ENCODE measurements around the gene DHX58. TPM values are rescaled to one million over a fixed set of nuclear protein-coding genes. Genes with fewer than 3 reads are reported as not detected.

Gene DHX58
- total RNA-seq, 2 experiments from 2014 or later: 10.3 to 19.4 TPM

GRCh38 chr17:42120770-42121769, 8.6 kb upstream of the DHX58 start, which contains the start of gene KAT2A:
Gene KAT2A, minus strand, starts transcription at chr17:42121367. Its CDS starts 63 bp downstream, at chr17:42121304.
- no peaks in the 10 kb centered on the region for H3K9me2 ChIP-seq (ENCODE audit: insufficient read depth, low read length)
- H3K27ac ChIP-seq (ENCODE audit: low read depth, low read length, poor library complexity, severe bottlenecking): peak within 1 kb of the TSS; percentile 46
- no peaks in the 10 kb centered on the region for H4K20me1 ChIP-seq (ENCODE audit: insufficient read depth, low read length)
- H3K4me1 ChIP-seq (ENCODE audit: insufficient read depth, low read length, poor library complexity, severe bottlenecking): peaks cover 44% of the 10 kb centered on the region
- POLR2A ChIA-PET: interaction anchor here (0.6 to 1.9 kb wide), 13 partner anchors 9 to 267 kb away, joined by 3 to 12 read pairs (median 4); partner anchors contain the start of genes NKIRAS2 and STAT3
- peak; percentile 87 for DNase-seq (ENCODE audit: low spot score)
- BruUV-seq (replicated peaks): no TSS peak
- H3K4me2 ChIP-seq (ENCODE audit: low read length): peak within 1 kb of the TSS; percentile 86
- H3K9me3 ChIP-seq (ENCODE audit: low read length): no peaks in the 10 kb centered on the region
- TF ChIP-seq EZH2phosphoT487 (IDR thresholded peaks at IDR 0.05; ENCODE audit: borderline replicate concordance, low read depth, low read length): no peak
- TF ChIP-seq, protein P1, sequence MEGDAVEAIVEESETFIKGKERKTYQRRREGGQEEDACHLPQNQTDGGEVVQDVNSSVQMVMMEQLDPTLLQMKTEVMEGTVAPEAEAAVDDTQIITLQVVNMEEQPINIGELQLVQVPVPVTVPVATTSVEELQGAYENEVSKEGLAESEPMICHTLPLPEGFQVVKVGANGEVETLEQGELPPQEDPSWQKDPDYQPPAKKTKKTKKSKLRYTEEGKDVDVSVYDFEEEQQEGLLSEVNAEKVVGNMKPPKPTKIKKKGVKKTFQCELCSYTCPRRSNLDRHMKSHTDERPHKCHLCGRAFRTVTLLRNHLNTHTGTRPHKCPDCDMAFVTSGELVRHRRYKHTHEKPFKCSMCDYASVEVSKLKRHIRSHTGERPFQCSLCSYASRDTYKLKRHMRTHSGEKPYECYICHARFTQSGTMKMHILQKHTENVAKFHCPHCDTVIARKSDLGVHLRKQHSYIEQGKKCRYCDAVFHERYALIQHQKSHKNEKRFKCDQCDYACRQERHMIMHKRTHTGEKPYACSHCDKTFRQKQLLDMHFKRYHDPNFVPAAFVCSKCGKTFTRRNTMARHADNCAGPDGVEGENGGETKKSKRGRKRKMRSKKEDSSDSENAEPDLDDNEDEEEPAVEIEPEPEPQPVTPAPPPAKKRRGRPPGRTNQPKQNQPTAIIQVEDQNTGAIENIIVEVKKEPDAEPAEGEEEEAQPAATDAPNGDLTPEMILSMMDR (conservative IDR thresholded peaks at IDR 0.05; ENCODE audit: low read length): no peak
- CTCF ChIA-PET (ENCODE audit: unreplicated experiment): interaction anchor here (0.6 to 2.1 kb wide), 4 partner anchors 8 to 101 kb away, joined by 3 to 12 read pairs (median 5); partner anchors contain the start of gene NKIRAS2
- intact Hi-C loops (cut with micrococcal nuclease; ENCODE audit: unreplicated experiment): no loop called here
- H3K4me3 ChIP-seq (ENCODE audit: low read depth, low read length, poor library complexity, severe bottlenecking): peak within 1 kb of the TSS; percentile 77
- peaks cover 3% of the 10 kb centered on the region; the same call in 1 of the 2 replicates for H3K79me2 ChIP-seq (ENCODE audit: insufficient read depth, low read depth, low read length)
- H3K36me3 ChIP-seq (ENCODE audit: insufficient read depth, low read length): peaks cover 49% of the 10 kb centered on the region
- H2AFZ ChIP-seq (ENCODE audit: low read length): 0 out of 2 replicates have a peak within 1 kb of the TSS, but pooled peaks have one; percentile 34

DNA sequence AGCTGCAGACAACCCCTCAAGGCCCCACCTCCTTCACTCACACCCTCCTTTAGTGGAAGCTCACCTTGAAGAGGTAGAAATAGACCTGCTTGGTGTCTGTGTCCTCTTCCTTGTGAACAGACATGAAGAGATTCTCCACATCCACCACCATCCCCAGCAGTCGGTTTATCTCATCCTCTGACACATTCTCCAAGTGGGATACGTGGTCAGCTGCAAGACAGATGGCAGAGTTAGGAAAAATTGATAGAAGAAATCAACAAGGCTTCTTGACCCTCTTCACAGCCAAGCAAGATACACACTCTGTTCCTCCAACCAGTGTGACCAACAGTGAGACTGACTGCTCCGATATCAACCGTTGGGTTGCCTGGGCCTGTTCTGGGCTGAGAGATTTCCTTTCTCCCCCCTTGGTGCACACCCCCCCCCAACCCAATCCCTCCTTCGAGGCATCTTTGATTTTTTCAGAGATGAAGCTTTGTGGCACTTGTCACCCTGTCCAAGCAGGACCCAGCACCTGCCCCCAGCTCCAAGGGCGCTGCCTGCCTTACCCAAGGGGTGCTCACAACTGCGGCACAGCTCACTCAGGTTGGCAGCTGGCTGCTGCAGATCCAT, 7.8 kb upstream of the DHX58 start:
- ChIA-PET CTCF (ENCODE audit: unreplicated experiment) (interaction anchor here (0.6 to 2.1 kb wide), 4 partner anchors 9 to 105 kb away, joined by 3 to 12 read pairs (median 4); partner anchors contain the start of gene NKIRAS2), POLR2A (interaction anchor here (0.6 to 1.9 kb wide), 12 partner anchors 9 to 161 kb away, joined by 3 to 12 read pairs (median 4); partner anchors contain the start of gene NKIRAS2)
- peaks cover 52% of the 10 kb centered on the region for H3K4me1 ChIP-seq (ENCODE audit: insufficient read depth, low read length, poor library complexity, severe bottlenecking)
- peaks cover 41% of the 10 kb centered on the region for H3K36me3 ChIP-seq (ENCODE audit: insufficient read depth, low read length)
- H3K9me3 ChIP-seq (ENCODE audit: low read length): no peaks in the 10 kb centered on the region
- no TSS peak for BruUV-seq (replicated peaks)
- H4K20me1 ChIP-seq (ENCODE audit: insufficient read depth, low read length): no peaks in the 10 kb centered on the region
- DNase-seq (ENCODE audit: low spot score): peak; percentile 33
- H3K4me2 ChIP-seq (ENCODE audit: low read length): peak overlapping the region; percentile 86
- intact Hi-C loops (cut with micrococcal nuclease; ENCODE audit: unreplicated experiment): no loop called here
- H3K9me2 ChIP-seq (ENCODE audit: insufficient read depth, low read length): no peaks in the 10 kb centered on the region
- peaks cover 3% of the 10 kb centered on the region; the same call in 1 of the 2 replicates for H3K79me2 ChIP-seq (ENCODE audit: insufficient read depth, low read depth, low read length)
- no peak overlapping the region for H2AFZ ChIP-seq (ENCODE audit: low read length)
- peak overlapping the region; percentile 77 for H3K4me3 ChIP-seq (ENCODE audit: low read depth, low read length, poor library complexity, severe bottlenecking)
- TF ChIP-seq EZH2phosphoT487 (IDR thresholded peaks at IDR 0.05; ENCODE audit: borderline replicate concordance, low read depth, low read length): no peak
- TF ChIP-seq, protein P1 (conservative IDR thresholded peaks at IDR 0.05; ENCODE audit: low read length): no peak
- H3K27ac ChIP-seq (ENCODE audit: low read depth, low read length, poor library complexity, severe bottlenecking): peak overlapping the region; percentile 46
